Embryonic facial prominence (tissue), 1 donor: ENCODE measurements around the gene PTPA.
A peak's percentile ranks its signal among the peaks of the same experiment; 100 is the strongest.
"Not testable (repeated sequence)": the region's sequence is repeated elsewhere in the genome, so short reads cannot be mapped to it uniquely, and the experiment has no call there.

Source experiments
- DNase-seq: peaks from one replicate; pipeline ENCODE4 v3.0.0-alpha.2; 2016; ENCODE audit errors: extremely low spot score

PTPA gene

DNA sequence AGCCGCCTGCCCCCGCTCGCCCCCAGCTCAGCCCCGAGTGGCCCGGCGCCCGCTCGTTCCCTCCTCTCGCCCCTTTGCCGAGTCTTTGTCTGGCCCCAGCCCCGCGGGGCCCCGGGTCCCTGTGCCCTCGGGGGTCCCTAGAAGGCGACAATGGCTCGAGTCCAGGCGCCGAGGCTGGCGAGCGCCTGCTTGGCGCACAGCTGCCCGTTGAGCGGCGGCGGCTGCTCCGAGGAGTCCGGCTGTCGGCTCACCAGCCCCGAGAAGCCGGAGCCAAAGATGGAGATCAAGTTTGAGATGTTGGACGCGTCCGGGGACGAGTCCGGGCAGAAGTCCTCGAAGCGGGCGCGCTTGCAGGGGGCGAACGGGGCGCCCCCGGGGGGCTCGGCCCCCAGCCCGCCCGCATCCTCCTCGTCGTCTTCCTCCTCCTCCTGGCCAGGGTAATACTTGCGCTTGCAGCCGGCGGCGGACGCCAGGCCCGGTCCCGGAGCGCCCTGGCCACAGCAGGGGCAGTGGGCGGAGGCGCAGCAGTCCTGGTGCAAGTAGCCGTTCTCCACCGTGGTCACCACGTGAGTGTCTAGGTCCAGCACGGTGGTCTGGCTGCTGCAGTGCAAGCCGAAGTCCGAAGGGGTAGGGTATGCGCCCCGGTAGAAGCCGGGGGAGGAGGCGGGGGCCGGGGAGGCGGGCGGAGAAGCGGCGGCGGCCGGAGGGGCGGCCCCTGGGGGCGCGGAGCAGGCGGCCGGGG is 65.7 kb downstream of the PTPA start:
- DNase-seq, result no peak

DNA sequence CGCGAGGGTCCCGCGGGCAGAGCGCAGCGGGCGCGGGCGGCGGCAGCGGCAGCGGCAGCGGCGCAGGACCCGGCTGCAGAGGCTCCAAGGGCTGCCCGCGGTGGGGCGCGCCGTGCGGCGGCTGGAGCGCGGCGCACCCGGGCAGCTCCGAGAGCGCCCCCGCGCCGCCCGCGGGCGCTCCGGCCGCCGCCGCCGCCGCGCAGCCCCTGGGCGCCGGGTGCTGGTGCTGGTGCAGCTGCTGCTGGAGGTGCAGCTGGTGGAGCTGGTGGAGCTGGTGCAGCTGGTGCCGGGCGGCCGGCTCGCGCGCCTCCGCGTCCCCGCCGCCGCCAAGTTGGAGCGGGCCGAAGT is 66.2 kb downstream of the PTPA start:
- DNase-seq, result no peak

DNA sequence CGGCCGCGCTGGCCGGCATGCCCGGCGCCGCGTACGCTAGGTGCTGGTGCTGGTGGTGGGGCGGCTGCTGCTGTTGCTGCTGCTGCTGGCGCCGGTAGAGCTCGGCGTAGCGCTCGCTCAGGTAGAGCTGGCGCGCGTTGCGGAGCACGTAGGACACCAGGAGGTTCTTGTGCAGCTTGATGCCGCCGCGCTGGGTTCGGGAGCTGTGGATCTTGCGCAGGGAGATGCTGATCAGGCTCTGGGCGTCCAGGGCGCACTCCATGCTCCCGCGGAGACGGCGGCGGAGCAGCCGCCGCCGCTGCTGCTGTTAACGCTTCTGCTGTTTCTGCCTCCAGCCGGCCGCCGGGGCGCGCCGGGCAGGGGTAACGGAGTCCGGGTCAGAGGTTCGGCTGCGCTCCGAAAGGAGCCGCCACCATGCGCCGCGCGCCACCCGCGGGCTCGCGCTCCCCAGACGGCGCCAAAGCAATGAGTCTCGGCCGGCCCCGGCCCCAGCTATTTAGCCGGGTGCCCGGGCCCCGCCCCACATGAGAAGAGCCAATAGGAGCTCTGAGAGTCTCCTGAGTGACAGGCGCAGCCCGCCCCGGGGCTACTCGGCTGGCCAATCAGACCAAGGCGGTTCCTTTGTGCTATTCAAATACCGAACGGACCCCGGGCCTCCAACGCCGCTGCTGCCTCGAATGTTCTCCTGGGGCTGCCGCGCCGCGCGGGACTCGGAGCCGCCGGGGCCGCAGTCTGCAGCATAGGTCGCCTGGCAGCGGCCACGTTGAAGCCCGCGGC is 66.8 kb downstream of the PTPA start, which contains the start of gene IER5L:
IER5L (minus strand) TSS at position 471 of the 777 bp plus-strand sequence; CDS start at position 262, 209 bp downstream.
- DNase-seq, result peak; percentile 91

DNA sequence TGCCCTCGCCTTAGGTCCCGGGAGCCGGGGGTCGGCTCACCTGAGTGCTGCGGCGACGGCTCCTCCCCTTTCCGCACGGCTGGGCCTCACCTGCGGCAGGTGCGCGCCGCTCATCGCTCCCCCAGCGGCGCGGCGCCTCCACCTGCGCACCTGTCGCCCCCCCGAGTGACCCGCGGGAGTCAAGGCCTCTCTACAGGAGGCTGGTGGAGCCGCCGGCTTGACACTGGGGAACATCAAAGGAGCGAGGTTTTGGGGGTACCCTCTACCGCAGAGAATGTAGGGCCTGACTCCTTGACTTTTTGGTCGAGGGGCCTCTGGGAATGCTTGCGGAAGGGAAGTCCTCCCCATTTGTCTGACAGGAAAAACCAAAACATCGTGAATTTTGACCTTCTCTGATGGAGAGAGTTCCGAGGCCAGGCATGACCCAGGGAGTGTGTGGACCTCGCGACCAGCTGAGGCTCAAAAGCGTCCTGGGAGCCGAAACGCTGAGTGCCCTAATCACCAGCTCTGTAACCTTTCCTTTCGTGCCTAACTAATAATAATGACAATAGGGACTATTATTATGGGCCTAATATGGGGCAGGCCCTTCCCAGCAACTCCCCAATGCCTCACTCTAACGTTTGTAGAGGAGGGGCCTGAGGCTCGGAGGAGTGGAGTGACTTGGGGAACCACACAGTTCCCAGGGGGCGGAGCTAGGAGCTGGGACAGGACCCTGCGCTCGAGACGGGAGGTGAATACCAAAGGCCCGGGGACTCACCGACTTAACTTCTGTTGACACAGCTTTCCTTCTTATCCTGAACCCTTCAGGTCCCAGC is 67.6 kb downstream of the PTPA start:
- DNase-seq, result no peak

- DNase-seq, result no peak
Observed at GRCh38 chr9:129181246-129181645, 70.0 kb downstream of the PTPA start.

- DNase-seq, result no peak
Observed at GRCh38 chr9:129182122-129182521, 70.9 kb downstream of the PTPA start.

- DNase-seq, result no peak
Observed at GRCh38 chr9:129182625-129183494, 71.6 kb downstream of the PTPA start.

DNA sequence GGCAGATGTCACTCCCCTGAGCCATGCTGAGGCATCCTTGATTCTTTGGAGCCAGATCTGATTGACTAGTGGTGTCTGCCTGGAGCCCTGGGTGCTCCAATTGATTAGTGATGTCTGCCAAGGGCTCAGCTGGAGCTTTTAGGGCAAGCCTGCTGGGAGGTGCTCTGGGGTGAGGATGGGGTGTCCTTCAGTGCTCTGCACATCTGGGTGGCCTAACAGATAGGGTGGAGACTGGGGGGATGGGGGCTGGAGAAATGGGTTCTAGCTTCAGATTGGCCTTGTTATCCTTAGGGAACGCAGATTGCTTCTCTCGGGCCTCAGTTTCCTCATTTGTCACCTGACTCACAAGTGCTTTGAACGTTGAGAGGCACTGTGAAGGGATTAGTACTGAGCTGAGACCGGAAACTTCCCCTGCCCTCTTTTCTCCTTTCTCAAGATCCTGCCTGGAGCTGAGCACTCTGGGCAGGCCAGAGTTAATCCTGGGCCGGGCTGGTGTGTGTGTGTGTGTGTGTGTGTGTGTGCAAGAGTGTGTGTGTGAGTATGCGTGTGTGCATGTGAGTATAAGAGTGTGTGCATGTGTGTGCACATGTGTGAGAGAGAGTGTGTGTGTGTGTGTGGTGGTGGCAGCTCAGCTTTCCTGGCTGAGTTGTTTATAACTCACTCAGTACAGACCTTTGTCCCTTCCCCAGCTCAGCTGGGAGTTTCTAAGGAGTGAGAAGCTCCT is 72.4 kb downstream of the PTPA start:
- no peak for DNase-seq

DNA sequence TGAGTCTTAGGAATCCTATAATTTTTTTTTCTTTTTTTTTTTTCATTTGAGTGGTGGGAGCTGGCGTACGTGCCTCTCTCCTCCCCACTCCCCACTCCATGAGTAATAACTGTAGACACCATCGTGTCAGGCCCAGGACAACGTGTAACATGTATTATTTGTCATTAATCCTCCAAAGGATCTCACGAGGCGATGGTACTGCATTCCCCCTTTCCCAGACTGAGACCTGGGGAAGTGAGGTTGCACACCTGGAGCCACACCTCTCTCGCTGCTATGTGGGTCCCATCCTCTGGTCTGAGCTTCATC is 73.0 kb downstream of the PTPA start:
- DNase-seq, result no peak

DNA sequence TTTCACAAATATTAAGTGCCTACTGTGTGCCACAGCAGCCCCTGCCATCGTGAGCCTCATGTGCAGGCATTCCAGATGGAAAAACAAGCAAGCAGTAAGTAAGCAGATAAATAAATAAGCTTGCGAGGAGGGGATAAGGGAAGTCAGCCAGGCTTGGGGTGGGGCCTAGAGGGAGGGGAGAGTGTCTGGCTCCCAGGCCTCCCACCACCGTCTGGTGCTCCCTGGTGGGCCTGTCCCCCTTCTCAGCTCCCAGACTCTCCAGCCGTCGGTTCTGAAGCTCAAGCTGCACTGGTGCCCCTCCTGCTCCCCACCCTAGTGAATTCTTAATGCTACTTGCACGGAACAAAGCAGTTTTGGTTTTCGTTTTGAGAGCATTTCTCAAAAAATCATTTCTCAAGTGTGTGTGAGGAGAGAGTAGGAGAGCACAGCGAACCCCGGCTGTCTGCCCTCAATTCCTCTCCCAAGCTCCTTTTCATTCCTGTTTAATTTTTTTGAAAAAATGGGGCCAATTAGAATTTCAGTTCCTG is 73.4 kb downstream of the PTPA start:
- no peak for DNase-seq

DNA sequence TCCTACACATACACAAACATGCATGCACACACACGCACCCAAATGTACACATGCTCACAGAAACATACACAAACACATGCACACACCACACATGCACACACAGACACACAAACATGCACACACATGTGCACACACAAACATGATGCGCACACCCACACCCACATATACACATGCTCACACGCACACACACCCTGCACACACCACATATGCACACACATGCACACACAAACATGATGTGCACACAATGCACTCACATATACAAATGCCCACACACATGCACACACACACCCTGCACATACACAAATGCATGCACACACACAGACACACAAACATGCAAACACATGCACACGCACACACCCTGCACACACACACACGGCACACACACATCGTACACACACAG is 74.2 kb downstream of the PTPA start:
- no peak for DNase-seq

DNA sequence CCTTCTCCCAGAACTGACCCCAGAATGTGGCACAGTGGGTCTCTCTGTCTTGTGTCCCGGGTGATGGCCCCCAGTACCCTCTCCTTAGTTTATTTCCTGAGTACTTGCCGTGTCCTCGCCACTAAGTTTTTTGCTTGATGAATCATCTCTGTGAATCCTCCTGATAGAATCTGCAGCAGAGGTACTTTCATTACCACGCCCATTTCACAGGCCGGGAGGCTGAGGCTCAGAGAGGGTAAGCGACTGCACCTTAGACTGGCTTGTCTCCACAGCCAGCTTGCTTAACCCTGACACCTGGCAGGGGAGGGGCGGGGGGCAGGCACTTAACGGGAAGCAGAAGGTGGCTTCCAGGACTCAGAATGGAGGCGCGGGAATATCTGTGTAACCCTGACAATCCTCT is 74.8 kb downstream of the PTPA start:
- DNase-seq, result no peak

DNA sequence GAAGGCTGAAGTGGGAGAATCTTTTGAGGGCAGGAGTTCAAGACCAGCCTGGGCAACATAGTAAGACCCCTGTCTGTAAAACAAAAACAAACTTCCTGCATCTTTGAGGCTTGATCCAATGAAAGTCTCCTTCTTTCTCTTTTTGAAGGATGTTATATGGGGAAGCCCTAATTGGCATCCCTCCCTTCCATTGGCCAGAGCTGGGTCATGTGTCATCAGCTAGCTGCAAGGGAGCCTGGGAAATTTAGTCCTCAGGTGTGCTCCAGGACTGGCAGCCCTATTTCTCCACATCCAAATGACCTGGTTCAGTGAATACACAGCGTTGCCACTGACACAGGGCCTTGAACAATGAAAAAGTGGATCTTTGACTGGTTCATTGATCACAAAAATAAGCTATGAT is 75.8 kb downstream of the PTPA start:
- no peak for DNase-seq

DNA sequence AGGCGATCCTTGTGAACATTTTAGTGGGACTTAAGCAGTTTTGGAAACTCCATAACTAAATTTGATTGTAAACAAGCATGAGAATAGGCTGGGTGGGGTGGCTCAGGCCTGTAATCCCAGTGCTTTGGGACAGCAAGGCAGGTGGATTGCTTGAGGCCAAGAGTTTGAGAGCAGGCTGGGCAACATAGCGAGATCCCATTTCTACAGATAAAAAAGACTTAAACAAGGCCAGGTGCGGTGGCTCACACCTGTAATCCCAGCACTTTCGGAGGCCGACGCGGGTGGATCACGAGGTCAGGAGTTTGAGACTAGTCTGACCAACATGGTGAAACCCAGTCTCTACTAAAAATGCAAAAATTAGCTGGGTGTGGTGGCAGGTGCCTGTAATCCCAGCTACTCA is 78.8 kb downstream of the PTPA start:
- not testable (repeated sequence) for DNase-seq

DNA sequence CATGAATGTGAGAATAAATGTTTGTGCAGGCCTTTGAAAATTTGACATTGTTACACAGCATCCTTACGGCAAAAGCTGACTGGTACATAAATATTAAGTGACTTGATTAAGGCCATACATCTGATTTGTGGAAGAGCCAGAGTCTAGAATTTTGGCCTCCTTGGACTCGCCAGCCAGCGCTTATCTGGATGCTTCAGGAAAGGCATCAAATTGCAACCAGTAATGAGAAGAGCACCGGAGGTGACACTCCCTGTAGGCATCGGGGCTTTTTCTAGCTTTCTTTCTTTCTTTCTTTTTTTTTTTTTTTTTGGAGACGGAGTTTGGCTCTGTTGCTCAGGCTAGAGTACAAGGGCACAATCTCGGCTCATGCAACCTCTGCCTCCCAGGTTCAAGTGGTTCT is 80.0 kb downstream of the PTPA start:
- no peak for DNase-seq

GRCh38 chr9:129193655-129194054 is 82.4 kb downstream of the PTPA start:
- DNase-seq, result no peak

DNA sequence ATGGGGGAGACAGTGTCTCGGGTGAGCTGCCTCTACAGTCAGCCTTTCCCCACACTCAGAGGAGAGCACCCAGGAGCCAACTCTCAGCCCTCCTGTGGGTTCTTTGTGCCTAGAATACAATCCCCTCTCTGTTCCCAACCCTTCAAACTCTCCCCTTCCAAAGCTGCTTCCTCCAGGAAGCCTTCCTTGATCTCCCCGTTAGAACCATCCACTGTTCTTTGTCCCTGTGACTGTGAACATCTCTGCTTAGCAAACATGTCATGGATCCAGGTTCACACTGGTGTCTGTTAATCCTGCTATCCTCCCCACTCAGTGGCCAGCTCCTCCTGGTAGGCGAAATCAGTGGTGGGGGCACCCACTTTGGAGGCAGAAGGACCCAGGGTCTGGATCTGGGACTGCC is 83.0 kb downstream of the PTPA start:
- DNase-seq, result no peak

GRCh38 chr9:129195606-129196005 is 84.4 kb downstream of the PTPA start:
- no peak for DNase-seq

DNA sequence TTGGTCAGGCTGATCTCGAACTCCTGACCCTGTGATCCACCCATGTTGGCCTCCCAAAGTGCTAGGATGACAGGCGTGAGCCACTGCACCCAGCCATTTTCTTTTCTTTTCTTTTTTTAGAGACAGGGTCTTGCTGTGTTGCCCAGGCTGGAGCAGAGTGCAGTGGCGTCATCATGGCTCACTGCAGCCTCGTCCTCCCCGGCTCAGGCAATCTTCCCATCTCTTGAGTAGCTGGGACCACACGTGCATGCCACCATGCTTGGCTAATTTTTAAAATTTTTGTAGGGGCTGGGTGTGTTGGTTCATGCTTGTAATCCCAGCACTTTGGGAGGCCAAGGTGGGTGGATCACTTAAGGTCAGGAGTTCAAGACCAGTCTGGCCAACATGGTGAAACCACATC is 85.8 kb downstream of the PTPA start:
- not testable (repeated sequence) for DNase-seq

GRCh38 chr9:129197978-129198318 is 86.7 kb downstream of the PTPA start:
- no peak for DNase-seq
